Tibial nerve (tissue), 4 donors: Measurements from ENCODE around the gene FSTL4. TPM values are rescaled to one million over a fixed set of nuclear protein-coding genes. Genes with fewer than 3 reads are reported as not detected.

ENCODE experiments used
- DNase-seq, 2 donors: peaks; one replicate each; pipeline ENCODE4 v3.0.0-alpha.2; 2019; ENCODE audit warnings: low spot score in 2 of 2
- H3K27ac ChIP-seq, 4 donors: fragments of 200-600 bp; sonication (generic) in 3 of 4; one replicate each; pipeline ENCODE4 v1.5.1; 2017 to 2019; ENCODE audit warnings: mild to moderate bottlenecking in 1 of 4
- H3K27me3 ChIP-seq, 2 donors: fragments of 200-600 bp; sonication (generic) in 1 of 2; one replicate each; pipeline versions ENCODE4 v1.5.1 to v1.6.0; 2017 to 2019
- H3K36me3 ChIP-seq, 3 donors: fragments of 200-600 bp; sonication (generic); one replicate each; pipeline ENCODE4 v1.5.1; 2018 to 2019
- H3K4me1 ChIP-seq, 4 donors: fragments of 200-600 bp; sonication (generic) in 3 of 4; one replicate each; pipeline ENCODE4 v1.5.1; 2017 to 2019
- H3K4me3 ChIP-seq, 4 donors: fragments of 200-600 bp; sonication (generic) in 3 of 4; one replicate each; pipeline ENCODE4 v1.5.1; 2017 to 2019; ENCODE audit warnings: mild to moderate bottlenecking in 1 of 4, moderate library complexity in 1 of 4
- H3K9me3 ChIP-seq, 4 donors: fragments of 200-600 bp; sonication (generic) in 3 of 4; one replicate each; pipeline ENCODE4 v1.5.1; 2017 to 2019
- EP300 ChIP-seq, 2 donors: sonication (generic); formaldehyde crosslinking; IDR thresholded peaks; one replicate each; pipeline ENCODE4 v1.6.1; 2017; ENCODE audit warnings: antibody characterized with exemption in 2 of 2, mild to moderate bottlenecking in 1 of 2
- POLR2A ChIP-seq, 2 donors: fragments of 450-650 bp; IDR thresholded peaks; one replicate each; pipeline ENCODE4 v1.6.1; 2017; ENCODE audit warnings: antibody characterized with exemption in 2 of 2, mild to moderate bottlenecking in 2 of 2, moderate library complexity in 2 of 2
- WGBS, 2 donors: methylation state at CpG; one replicate each; pipeline ENCODE4 v1.1.5; 2018; 5-methylcytosine and 5-hydroxymethylcytosine counted together
- total RNA-seq, 4 donors: library from RNA; depleted of rRNA; stranded (reverse); fragments of >200 nt; gene quantifications; one replicate each; pipeline ENCODE4 v1.1.0, GENCODE V29; 2016
- TF ChIP-seq, protein P1 (sequence below), 5 experiments: fragments of 200-600 bp in 3 of 5; fragments of 450-650 bp in 2 of 5; sonication (generic) in 3 of 5; IDR thresholded peaks; one replicate each; pipeline ENCODE4 v1.5.1; 2016 to 2019; ENCODE audit warnings: antibody characterized with exemption in 5 of 5, mild to moderate bottlenecking in 3 of 5, moderate library complexity in 2 of 5

FSTL4 gene
- total RNA-seq, 4 donors from 2014 or later = 0.22 TPM; not detected in 3

- H3K27me3 ChIP-seq = no peaks in the 10 kb centered on the region
- WGBS, 2 donors = 79 to 85% methylated on average over 6 of the region's 6 CpGs
- no peak overlapping the region for H3K4me3 ChIP-seq
- no peak overlapping the region for H3K27ac ChIP-seq
- no peaks in the 10 kb centered on the region for H3K9me3 ChIP-seq
- no peaks in the 10 kb centered on the region for H3K36me3 ChIP-seq
- no peak for DNase-seq
- TF ChIP-seq, protein P1, sequence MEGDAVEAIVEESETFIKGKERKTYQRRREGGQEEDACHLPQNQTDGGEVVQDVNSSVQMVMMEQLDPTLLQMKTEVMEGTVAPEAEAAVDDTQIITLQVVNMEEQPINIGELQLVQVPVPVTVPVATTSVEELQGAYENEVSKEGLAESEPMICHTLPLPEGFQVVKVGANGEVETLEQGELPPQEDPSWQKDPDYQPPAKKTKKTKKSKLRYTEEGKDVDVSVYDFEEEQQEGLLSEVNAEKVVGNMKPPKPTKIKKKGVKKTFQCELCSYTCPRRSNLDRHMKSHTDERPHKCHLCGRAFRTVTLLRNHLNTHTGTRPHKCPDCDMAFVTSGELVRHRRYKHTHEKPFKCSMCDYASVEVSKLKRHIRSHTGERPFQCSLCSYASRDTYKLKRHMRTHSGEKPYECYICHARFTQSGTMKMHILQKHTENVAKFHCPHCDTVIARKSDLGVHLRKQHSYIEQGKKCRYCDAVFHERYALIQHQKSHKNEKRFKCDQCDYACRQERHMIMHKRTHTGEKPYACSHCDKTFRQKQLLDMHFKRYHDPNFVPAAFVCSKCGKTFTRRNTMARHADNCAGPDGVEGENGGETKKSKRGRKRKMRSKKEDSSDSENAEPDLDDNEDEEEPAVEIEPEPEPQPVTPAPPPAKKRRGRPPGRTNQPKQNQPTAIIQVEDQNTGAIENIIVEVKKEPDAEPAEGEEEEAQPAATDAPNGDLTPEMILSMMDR (IDR thresholded peaks at IDR 0.05) = no peak
- TF ChIP-seq POLR2A (IDR thresholded peaks at IDR 0.05) (no peak), EP300 (IDR thresholded peaks at IDR 0.05) (no peak)
- H3K4me1 ChIP-seq = peaks cover 0 to 12% (median 0%) of the 10 kb centered on the region in 4 donors
These were observed 350.3 kb downstream of the FSTL4 start for GRCh38 chr5:133261993-133262392.

DNA sequence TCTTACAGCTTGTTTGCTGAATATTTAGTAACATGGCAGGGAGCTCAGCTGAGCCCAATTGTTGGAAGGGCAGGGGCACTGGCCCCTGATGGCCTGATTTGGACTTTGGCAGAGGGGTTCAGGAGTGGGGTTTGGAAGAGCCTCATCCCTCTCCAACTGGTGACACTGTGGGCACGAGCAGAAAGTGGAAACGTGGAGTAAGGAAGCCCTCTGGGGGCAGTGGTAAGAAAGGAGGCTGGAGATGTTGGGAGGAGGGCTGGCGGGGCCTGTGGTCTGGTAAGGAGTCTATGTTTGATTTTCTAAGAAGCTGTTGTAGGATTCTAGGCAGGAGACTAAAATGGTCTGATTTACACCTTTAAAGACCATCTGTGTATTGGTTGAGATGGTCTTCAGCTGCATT lies 351.6 kb downstream of the FSTL4 start:
- TF ChIP-seq POLR2A (IDR thresholded peaks at IDR 0.05) (no peak), EP300 (IDR thresholded peaks at IDR 0.05) (no peak)
- TF ChIP-seq, protein P1 (IDR thresholded peaks at IDR 0.05) = no peak
- DNase-seq = no peak

GRCh38 chr5:133259199-133259997 lies 352.9 kb downstream of the FSTL4 start:
- Histone ChIP-seq H3K36me3 (no peaks in the 10 kb centered on the region), H3K4me1 (no peaks in the 10 kb centered on the region), H3K4me3 (no peak overlapping the region), H3K27me3 (no peaks in the 10 kb centered on the region), H3K27ac (no peak overlapping the region), H3K9me3 (no peaks in the 10 kb centered on the region)
- no peak for TF ChIP-seq POLR2A (IDR thresholded peaks at IDR 0.05)
- TF ChIP-seq EP300 (IDR thresholded peaks at IDR 0.05) = no peak
- TF ChIP-seq, protein P1 (IDR thresholded peaks at IDR 0.05) = no peak
- 74 to 78% methylated on average over 9 to 10 of the region's 10 CpGs for WGBS, 2 donors
- DNase-seq = no peak

More for the DNA sequence above, 351.6 kb downstream of the FSTL4 start:
- Histone ChIP-seq H3K4me1 (no peaks in the 10 kb centered on the region), H3K9me3 (no peaks in the 10 kb centered on the region), H3K27ac (no peak overlapping the region), H3K4me3 (no peak overlapping the region), H3K36me3 (no peaks in the 10 kb centered on the region), H3K27me3 (no peaks in the 10 kb centered on the region)
- 52 to 68% methylated on average over 3 of the region's 3 CpGs for WGBS, 2 donors

DNA sequence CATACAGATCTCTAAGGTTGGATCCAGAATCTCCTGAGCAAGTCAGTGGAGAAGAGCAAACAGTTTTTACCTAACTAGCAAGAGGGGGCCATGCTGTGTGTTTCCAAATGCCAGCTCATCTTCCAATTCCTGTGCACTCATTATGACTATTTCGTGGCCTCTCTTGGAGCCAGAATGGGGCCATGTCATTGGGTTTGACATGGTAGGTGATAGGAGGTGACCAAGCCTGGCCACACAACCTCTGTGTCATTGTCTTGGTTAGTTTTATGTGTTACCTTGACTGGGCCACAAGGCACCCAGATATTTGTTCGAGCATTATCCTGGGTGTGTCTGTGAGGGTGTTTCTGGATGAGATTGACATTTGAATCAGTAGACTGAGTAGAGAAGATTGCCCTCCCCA lies 354.4 kb downstream of the FSTL4 start:
- TF ChIP-seq EP300 (IDR thresholded peaks at IDR 0.05) (no peak), POLR2A (IDR thresholded peaks at IDR 0.05) (no peak)
- TF ChIP-seq, protein P1 (IDR thresholded peaks at IDR 0.05) = no peak
- Histone ChIP-seq H3K36me3 (no peaks in the 10 kb centered on the region), H3K9me3 (no peaks in the 10 kb centered on the region), H3K27ac (no peak overlapping the region), H3K4me1 (no peaks in the 10 kb centered on the region), H3K27me3 (no peaks in the 10 kb centered on the region), H3K4me3 (no peak overlapping the region)
- DNase-seq = no peak
- 89 to 97% methylated on average over 2 of the region's 2 CpGs for WGBS, 2 donors

DNA sequence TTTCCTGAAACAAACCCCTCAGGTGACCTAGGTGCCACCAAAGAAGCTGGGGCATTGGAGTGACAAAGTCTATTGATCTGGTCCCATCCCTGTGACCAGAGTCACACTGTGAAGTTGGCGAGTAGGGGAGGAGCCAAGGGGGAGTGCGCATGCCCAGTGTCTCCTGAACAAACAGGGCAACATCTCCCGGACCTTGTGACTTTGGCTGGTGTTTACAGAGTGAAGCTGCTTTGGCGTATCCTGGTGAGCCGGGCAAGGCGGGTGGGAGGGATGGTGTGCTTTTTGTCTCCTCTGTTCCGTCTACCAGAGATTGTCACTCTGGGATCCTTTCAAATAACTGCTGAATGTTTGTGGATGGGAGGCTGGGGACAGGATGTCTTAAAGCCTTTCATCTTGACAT lies 356.1 kb downstream of the FSTL4 start:
- WGBS, 2 donors = 83 to 86% methylated on average over 7 of the region's 7 CpGs
- no peak for DNase-seq
- H3K27me3 ChIP-seq = no peaks in the 10 kb centered on the region
- H3K9me3 ChIP-seq = no peaks in the 10 kb centered on the region
- TF ChIP-seq EP300 (IDR thresholded peaks at IDR 0.05) (no peak), POLR2A (IDR thresholded peaks at IDR 0.05) (no peak)
- TF ChIP-seq, protein P1 (IDR thresholded peaks at IDR 0.05) = no peak
- no peaks in the 10 kb centered on the region for H3K36me3 ChIP-seq
- H3K4me1 ChIP-seq = no peaks in the 10 kb centered on the region
- no peak overlapping the region for H3K4me3 ChIP-seq
- H3K27ac ChIP-seq = no peak overlapping the region
